ENCODE measurements around the gene LCN1.

DNA sequence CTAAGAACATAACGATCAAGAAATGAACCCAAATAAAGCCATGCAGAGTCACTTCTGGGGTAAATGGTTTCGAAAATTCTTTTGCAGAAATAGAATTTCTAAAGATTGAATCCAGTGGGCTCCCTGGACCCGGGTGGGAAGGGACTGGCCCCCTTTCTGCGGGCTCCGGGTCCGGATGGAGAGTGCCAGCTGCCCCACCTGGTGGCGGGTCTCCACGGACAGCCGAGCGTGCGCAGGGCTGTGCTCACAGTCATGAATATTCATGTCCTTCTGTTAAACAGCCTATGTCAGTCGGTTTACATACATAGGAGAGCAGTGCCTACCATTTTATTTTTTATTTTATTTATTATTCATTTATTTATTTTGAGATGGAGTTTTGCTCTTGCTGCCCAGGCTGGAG is 46.3 kb upstream of the LCN1 start:
- TF ChIP-seq CTCF (IDR thresholded peaks at IDR 0.05) (peak in 3 of 6 experiments; percentile 26 to 42 (median 39)), POLR2A (IDR thresholded peaks at IDR 0.05) (no peak)

Measured in upper lobe of left lung (tissue), 4 donors.